GM11168 (cell line): Measurements from ENCODE around the gene FAM241B.

Source experiments
- in situ Hi-C: fragments of 300-500 bp; cut with MboI; formaldehyde crosslinking; loops from one replicate; pipeline ENCODE4 v1.12.0; 2022; ENCODE audit warnings: low sequenced_read_pairs; ENCODE audit not compliant: unreplicated experiment

FAM241B gene

DNA sequence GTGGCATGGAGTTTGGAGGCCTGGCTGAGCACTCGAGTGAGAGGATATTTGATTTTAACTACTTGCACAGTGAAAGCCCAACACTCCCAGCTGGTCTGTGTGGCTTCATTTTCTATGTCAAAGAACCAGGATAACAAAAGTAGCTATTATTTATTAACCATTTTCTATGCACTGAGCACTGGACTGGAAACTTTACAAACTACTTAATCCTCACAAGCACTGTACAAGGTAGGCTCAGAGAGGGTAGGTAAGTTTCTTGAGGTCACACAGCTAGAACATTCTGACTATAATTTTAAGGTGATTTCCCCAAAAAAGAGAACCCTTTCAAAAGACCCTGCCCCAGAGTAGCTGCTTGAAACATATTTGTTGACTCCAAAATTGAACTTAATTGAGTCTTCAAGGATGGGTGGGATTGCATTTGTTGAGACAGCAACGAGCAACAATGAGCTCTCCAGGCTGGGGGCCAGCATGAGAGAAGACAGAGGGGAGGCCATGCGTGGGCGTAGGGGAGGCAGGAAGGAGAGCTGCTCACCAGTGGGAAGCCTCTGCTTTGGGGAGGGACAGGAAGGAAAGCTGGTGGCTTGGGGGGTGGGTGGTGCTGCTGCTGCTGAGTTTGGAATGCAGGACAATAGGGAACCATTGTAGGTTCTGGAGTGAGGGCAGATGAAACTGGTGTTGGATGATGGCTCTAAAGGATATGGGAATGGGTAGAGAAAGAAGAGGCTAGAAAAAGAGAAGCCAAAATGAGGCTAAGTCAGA, 31.5 kb downstream of the FAM241B start:
- in situ Hi-C loops: no loop called here

DNA sequence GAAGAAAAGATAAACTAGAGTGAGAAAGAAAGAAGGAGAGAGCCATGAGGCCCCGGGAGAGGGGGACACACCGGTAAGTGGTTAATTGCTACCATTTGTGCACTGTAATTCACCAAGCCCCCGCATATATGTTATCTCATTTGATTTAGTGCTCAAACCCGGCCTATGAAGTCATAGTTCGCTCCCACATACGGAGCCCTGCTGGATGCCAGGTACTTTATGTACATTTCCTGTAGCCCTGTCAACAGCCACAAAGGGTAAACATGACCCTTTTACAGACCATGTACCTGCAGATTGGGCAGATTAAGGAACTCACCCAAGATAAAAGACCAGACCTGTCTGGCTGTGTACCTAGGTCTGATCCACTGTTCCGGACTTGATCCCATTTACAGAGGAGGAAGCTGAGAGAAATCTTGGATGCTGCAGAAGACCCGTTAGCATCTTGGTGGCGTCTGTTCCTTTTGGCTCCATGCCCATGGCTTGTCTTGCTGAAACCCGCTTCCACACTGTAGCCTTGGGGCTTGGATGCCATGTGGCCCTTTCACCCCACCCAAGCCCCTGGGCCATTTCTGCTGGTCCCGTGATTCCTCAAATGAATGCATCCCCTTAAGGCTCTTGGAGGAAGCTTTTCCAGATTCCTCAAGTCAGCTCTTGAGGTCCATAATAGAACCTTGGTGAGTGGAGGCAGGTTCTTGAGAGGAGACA, 32.3 kb downstream of the FAM241B start:
- in situ Hi-C loops: no loop called here

- in situ Hi-C loops: no loop called here
Observed at GRCh38 chr10:69662901-69663300, 32.9 kb downstream of the FAM241B start.

- in situ Hi-C loops: no loop called here
Observed at GRCh38 chr10:69663369-69663947, 33.4 kb downstream of the FAM241B start.

DNA sequence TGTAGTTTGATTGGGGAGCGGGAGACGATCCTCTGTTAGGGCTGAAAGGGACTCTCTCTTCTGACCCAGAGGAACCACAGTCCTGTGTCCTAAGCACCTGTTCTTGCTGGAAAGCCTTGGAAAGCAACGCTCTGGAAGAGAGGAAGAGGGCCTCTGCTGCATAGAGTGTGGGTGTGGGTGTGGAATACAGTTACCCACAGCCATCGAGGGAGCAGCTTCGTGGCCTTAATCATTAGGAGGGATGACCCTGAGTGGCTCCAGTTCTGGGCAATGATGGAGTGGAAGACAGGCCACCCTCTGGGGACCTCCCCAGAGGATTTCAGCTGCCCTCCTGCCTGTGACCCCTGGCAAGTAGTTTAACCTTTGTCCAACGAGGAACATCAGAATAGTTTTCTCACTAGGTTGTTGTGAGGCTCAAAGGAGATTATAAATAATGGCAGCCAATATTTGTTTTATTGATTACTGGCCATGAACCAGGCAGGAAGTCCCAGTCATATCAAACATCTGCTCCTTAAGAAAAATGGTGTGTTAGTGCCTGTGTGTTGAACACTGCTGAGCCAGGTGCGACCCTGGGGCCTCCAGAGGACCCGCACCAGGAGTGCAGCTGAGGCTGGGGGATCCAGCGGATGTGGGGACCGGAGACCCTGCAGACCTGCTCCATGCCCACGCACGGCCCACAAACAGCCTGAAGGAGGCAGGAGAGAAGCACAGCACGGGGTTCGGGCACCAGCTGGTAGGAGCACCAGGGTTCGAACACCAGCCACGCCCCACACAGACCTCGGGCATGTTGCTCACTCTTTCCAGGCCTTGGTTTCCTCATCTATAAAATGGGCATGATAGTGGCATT, 35.6 kb downstream of the FAM241B start:
- in situ Hi-C loops: no loop called here

- in situ Hi-C loops: no loop called here
Observed at GRCh38 chr10:69666756-69667155, 36.7 kb downstream of the FAM241B start.

DNA sequence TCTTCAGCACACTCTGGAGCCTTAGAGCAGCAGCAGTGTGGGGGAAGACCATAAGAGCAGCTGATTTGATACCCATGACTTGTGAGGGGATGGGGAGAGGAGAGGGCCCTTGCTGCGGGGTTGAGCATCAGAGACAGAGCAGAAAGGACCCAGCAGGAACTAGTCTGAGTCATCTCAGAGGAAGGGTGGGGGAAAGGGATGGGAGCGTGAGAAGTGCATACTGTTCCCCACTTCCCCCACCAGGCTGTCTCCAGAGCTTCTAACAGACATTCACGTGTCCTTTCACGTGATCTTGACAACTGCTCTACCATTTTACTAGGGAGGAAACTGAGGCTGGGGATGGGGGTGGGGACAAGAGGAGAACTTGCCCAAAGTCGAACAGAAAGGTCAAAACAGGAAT, 38.7 kb downstream of the FAM241B start:
- in situ Hi-C loops: no loop called here

DNA sequence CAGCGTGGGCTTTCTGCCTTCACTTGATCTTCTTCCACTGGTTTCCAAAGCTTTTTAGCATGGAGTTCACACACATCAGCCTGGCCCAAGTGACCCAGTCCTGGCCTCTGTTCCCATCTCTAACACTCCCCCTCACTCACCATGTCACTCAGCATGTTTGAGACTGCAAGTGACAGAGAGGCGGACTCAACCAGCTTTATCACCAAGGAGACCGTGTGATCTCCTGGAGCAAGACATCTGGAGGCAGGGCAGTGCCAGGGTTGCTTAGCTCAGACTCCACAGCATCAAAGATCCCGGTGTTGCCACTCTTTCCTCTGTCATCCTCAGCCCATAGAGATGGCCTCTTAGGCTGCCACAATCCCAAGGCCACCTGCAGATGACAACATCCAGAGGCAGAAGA, 39.4 kb downstream of the FAM241B start:
- in situ Hi-C loops: no loop called here

DNA sequence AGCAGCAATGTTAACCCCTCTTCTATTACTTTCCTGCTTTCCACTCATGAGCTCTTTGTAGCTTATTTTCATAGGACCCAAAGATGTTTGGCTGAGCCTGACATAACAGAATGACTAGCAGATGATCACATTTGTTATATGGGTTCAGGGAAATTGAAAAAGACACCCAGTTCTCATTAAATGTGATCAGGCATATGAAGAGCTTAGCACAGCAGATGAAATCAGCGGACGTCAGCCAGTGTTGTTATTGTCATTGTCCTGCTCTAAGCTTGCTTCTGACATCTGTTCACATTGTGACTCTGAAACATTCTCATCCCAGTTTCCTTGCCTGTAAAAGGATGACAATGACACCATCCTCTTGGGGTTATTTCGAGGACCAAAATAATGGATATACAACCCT, 43.5 kb downstream of the FAM241B start:
- in situ Hi-C loops: no loop called here

- in situ Hi-C loops: no loop called here
Observed at GRCh38 chr10:69674786-69675185, 44.7 kb downstream of the FAM241B start.

DNA sequence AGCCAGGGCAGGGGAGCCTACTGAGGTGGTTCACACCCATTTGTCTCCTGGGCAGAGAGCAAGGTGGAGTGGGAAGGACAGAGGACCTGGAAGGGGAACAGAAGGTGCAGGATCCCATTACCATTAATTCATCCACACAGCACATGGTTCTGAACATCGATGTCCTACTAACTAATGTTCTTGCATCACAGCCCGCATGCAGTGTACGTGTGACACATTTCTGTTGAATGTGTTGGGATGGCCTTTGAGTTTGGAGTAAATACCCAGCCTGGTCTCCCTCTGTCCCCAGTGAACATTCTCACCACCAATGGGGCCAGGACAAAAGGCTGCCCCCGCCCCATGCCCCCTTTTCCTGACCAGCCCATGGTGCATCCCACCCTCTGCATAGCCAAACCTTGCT, 46.3 kb downstream of the FAM241B start:
- in situ Hi-C loops: no loop called here

DNA sequence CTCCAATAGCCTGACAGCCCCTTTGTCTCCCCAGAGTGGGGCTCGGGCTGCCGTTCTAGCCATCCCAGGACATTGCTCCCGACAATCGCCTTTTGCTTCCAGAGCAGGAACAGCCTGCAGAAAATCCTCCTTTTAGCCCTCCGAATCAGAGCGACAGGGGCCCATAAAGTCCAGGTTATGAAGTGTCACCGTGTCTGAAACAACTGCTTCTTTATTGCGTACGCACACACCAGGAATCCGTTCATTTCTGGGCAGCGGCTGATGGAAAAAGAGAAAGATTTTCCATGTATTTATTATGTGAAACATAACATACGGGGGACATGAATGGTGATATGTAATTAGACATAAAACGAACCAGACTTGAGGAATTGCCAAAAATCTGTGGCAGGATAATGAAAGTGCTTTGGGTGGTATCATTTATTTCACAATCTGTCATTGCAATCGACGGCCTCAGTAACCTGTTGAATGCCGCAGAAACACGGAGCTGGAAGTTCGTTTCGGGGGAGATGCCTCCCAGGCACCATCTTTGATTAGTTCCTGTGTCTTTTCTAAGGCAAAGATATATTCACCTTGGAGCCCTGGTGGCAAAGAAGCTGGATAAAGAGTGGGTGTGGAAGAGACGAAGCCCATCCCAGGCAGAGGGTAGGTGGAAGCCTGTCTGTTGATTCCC, 48.1 kb downstream of the FAM241B start:
- in situ Hi-C loops: no loop called here

DNA sequence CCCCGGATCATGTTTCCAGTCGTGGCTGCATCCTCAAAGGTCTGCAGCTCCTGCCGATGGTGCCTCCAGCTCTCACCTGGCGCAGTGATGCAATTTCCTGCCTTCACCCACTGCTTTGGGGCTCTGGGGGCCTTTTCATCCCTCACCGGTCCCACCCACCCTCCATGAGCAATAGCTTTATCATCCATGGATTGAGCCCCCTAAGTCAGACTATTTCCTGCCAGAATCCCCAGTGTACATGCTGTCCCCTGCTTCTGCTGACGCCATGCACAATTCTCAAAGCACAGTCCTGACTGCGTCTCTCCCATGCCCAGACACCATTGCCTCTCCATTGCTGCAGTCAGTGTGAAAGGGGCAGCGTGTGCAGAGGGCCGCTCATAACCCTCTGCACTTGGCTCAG, 49.7 kb downstream of the FAM241B start:
- in situ Hi-C loops: no loop called here

DNA sequence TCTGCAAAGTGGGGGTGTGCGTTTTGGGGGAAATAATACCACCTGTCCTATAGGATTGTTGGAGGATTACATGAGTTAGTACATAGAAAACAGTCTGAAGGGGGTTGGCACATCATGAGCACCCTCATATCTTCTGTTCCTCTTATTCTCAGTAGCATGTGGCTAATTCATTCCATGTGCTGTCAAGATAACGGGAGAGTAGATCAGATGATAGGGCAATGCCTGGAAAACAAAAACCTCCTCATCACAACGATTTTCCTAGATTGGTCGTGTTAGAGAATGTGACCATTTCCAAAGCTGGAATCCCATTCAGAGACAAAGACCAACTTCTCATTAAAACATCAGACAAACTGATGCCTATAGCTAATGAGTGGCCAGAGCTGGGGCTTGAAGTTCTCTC, 50.6 kb downstream of the FAM241B start:
- in situ Hi-C loops: no loop called here

- in situ Hi-C loops: no loop called here
Observed at GRCh38 chr10:69681436-69681835, 51.4 kb downstream of the FAM241B start.

- in situ Hi-C loops: no loop called here
Observed at GRCh38 chr10:69682955-69683474, 53.0 kb downstream of the FAM241B start.
